Common myeloid progenitor, CD34-positive (primary cell): ENCODE results near the gene ALKBH1. TPM values are rescaled to one million over a fixed set of nuclear protein-coding genes. Genes with fewer than 3 reads are reported as not detected.
"Not testable (repeated sequence)": the region's sequence is repeated elsewhere in the genome, so short reads cannot be mapped to it uniquely, and the experiment has no call there.

Experiments used
- CTCF ChIA-PET: fragments of 350-600 bp; sonication (Branson Sonifier 250); formaldehyde crosslinking; loops from one replicate; lab custom pipeline; 2021; ENCODE audit warnings: antibody characterized with exemption; lab: Charles Lee
- POLR2A ChIA-PET: fragments of 350-600 bp; sonication (Branson Sonifier 250); formaldehyde crosslinking; loops from one replicate; lab custom pipeline; 2021; ENCODE audit warnings: antibody characterized with exemption; lab: Charles Lee
- DNase-seq, 3 donors: peaks; one replicate each; pipeline versions ENCODE4 v3.0.0 to v3.0.0-alpha.2; 2013
- H3K27ac ChIP-seq, 2 experiments: 1 replicate in 1 of 2; 2 replicates in 1 of 2; pipeline ENCODE4 v1.7.0; 2013; ENCODE audit warnings: inconsistent platforms in 2 of 2, low read length in 2 of 2, mild to moderate bottlenecking in 2 of 2, low read depth in 1 of 2, moderate library complexity in 1 of 2; ENCODE audit not compliant: severe bottlenecking in 2 of 2, insufficient read depth in 1 of 2, poor library complexity in 1 of 2
- H3K27me3 ChIP-seq, 5 experiments: replicated peaks in 2 of 5; 1 replicate in 3 of 5; 2 replicates in 2 of 5; pipeline versions ENCODE4 v1.6.1 to v1.7.0; 2013; ENCODE audit warnings: low read length in 4 of 5, mild to moderate bottlenecking in 2 of 5, moderate library complexity in 2 of 5, inconsistent platforms in 1 of 5; ENCODE audit not compliant: insufficient read depth in 5 of 5, control insufficient read depth in 4 of 5
- H3K36me3 ChIP-seq, 4 experiments: 1 replicate in 2 of 4; 2 replicates in 2 of 4; pipeline versions ENCODE4 v1.6.1 to v1.7.0; 2013; ENCODE audit warnings: low read length in 3 of 4, control low read depth in 1 of 4, mild to moderate bottlenecking in 1 of 4; ENCODE audit not compliant: control insufficient read depth in 4 of 4, insufficient read depth in 4 of 4
- H3K4me1 ChIP-seq, 4 experiments: 1 replicate in 3 of 4; 2 replicates in 1 of 4; pipeline versions ENCODE4 v1.6.1 to v1.7.1; 2013; ENCODE audit warnings: low read length in 3 of 4, mild to moderate bottlenecking in 3 of 4, control low read depth in 1 of 4, inconsistent platforms in 1 of 4, moderate library complexity in 1 of 4; ENCODE audit not compliant: control insufficient read depth in 4 of 4, insufficient read depth in 4 of 4; ENCODE audit errors: control extremely low read depth in 1 of 4
- H3K4me3 ChIP-seq, 7 experiments: 1 replicate in 4 of 7; 2 replicates in 3 of 7; pipeline versions ENCODE4 v1.5.1 to v1.7.0; 2013; ENCODE audit warnings: mild to moderate bottlenecking in 7 of 7, low read length in 6 of 7, moderate library complexity in 6 of 7, inconsistent platforms in 2 of 7, low read depth in 2 of 7, control low read depth in 1 of 7; ENCODE audit not compliant: insufficient read depth in 4 of 7, control insufficient read depth in 1 of 7; ENCODE audit errors: extremely low read depth in 1 of 7
- H3K9me3 ChIP-seq, 5 experiments: 1 replicate in 4 of 5; 2 replicates in 1 of 5; pipeline versions ENCODE4 v1.6.1 to v1.7.1; 2013; ENCODE audit warnings: low read length in 4 of 5, mild to moderate bottlenecking in 2 of 5, inconsistent platforms in 1 of 5, low read depth in 1 of 5, moderate library complexity in 1 of 5; ENCODE audit not compliant: control insufficient read depth in 4 of 5, insufficient read depth in 2 of 5; ENCODE audit errors: control extremely low read depth in 1 of 5
- WGBS: methylation state at CpG from one replicate; pipeline ENCODE4 v1.1.5; 2013; ENCODE audit not compliant: insufficient coverage; 5-methylcytosine and 5-hydroxymethylcytosine counted together
- polyA plus RNA-seq: library from polyadenylated mRNA; unstranded; fragments of 120-200 nt; gene quantifications from one replicate; pipeline ENCODE4 v1.2.1, GENCODE V29; 2013

The ALKBH1 gene
- 4.8 TPM for polyA plus RNA-seq

GRCh38 chr14:77707724-77708408, at the start of gene ALKBH1, which contains the start of gene SLIRP:
ALKBH1 (minus strand) TSS chr14:77708023; CDS start chr14:77708004, 19 bp downstream.
SLIRP (plus strand) TSS chr14:77708103; CDS start chr14:77708112, 9 bp downstream.
- peaks cover 15 to 28% (median 20%) of the 10 kb centered on the region in 4 experiments for H3K4me1 ChIP-seq
- peak within 1 kb of the TSS; percentile 46 to 79 for H3K27ac ChIP-seq
- DNase-seq, result peak; percentile 86 to 93 (median 92)
- POLR2A ChIA-PET, result interaction anchor here (0.5 to 0.7 kb wide), 2 partner anchors 11 to 103 kb away, joined by 3 to 5 read pairs; no protein-coding TSS in a partner anchor
- H3K36me3 ChIP-seq, result peaks cover 12 to 36% (median 23%) of the 10 kb centered on the region in 4 experiments
- no peaks in the 10 kb centered on the region for H3K27me3 ChIP-seq
- WGBS, result 0% methylated on average over 46 of the region's 49 CpGs
- CTCF ChIA-PET, result interaction anchor here (1.3 to 1.6 kb wide), 3 partner anchors 10 to 49 kb away, joined by 3 to 4 read pairs (median 4); no protein-coding TSS in a partner anchor
- H3K9me3 ChIP-seq, result no peaks in the 10 kb centered on the region
- H3K4me3 ChIP-seq, result peak within 1 kb of the TSS; percentile 91 to 100 (median 99)

- Histone ChIP-seq H3K9me3 (no peaks in the 10 kb centered on the region), H3K4me3 (no peak overlapping the region), H3K4me1 (no peaks in the 10 kb centered on the region), H3K27ac (no peak overlapping the region), H3K27me3 (no peaks in the 10 kb centered on the region), H3K36me3 (peaks cover 12 to 60% (median 39%) of the 10 kb centered on the region in 4 experiments)
- CTCF ChIA-PET, result no interaction called here
- POLR2A ChIA-PET, result no interaction called here
- DNase-seq, result no peak
- 80% methylated on average over 1 of the region's 3 CpGs for WGBS
These were observed 45.1 kb upstream of the ALKBH1 start for GRCh38 chr14:77752799-77753516.

- ChIA-PET POLR2A (no interaction called here), CTCF (interaction anchor here (1.5 kb wide), 1 partner anchor 16 kb away, joined by 6 read pairs; no protein-coding TSS in a partner anchor)
- WGBS, result no CpG with 5 or more reads among the region's 2 CpGs
- Histone ChIP-seq H3K27ac (no peak overlapping the region), H3K4me1 (no peaks in the 10 kb centered on the region), H3K9me3 (no peaks in the 10 kb centered on the region), H3K36me3 (peaks cover 12 to 65% (median 39%) of the 10 kb centered on the region in 4 experiments), H3K4me3 (no peak overlapping the region), H3K27me3 (no peaks in the 10 kb centered on the region)
- no peak for DNase-seq
These were observed 44.4 kb upstream of the ALKBH1 start for GRCh38 chr14:77752266-77752665.

GRCh38 chr14:77747425-77747824, 39.6 kb upstream of the ALKBH1 start:
- CTCF ChIA-PET, result not testable (repeated sequence)
- 94% methylated on average over 19 of the region's 33 CpGs for WGBS
- peaks cover 11 to 74% (median 41%) of the 10 kb centered on the region in 4 experiments for H3K36me3 ChIP-seq

GRCh38 chr14:77746064-77746702, 38.4 kb upstream of the ALKBH1 start:
- WGBS, result 60% methylated on average over 1 of the region's 4 CpGs
- no peaks in the 10 kb centered on the region for H3K9me3 ChIP-seq
- POLR2A ChIA-PET, result no interaction called here
- no peak overlapping the region for H3K27ac ChIP-seq
- no peak for DNase-seq
- no peaks in the 10 kb centered on the region for H3K4me1 ChIP-seq
- peaks cover 11 to 70% (median 37%) of the 10 kb centered on the region in 4 experiments for H3K36me3 ChIP-seq
- H3K4me3 ChIP-seq, result no peak overlapping the region
- CTCF ChIA-PET, result no interaction called here
- no peaks in the 10 kb centered on the region for H3K27me3 ChIP-seq

More at GRCh38 chr14:77747425-77747824, 39.6 kb upstream of the ALKBH1 start:
- POLR2A ChIA-PET, H3K27ac ChIP-seq, H3K27me3 ChIP-seq, H3K9me3 ChIP-seq, H3K4me1 ChIP-seq, H3K4me3 ChIP-seq, DNase-seq: not testable (repeated sequence)

GRCh38 chr14:77741438-77741837, 33.6 kb upstream of the ALKBH1 start:
- WGBS, result no CpG with 5 or more reads among the region's 2 CpGs
- ChIA-PET CTCF (interaction anchor here (1.2 kb wide), 1 partner anchor 13 kb away, joined by 3 read pairs; no protein-coding TSS in a partner anchor), POLR2A (no interaction called here)
- H3K27ac ChIP-seq, result peak overlapping the region in 1 of 2 experiments; percentile 12
- no peaks in the 10 kb centered on the region for H3K27me3 ChIP-seq
- no peak for DNase-seq
- H3K9me3 ChIP-seq, result no peaks in the 10 kb centered on the region
- no peak overlapping the region for H3K4me3 ChIP-seq
- peaks cover 20 to 66% (median 39%) of the 10 kb centered on the region in 4 experiments for H3K36me3 ChIP-seq
- H3K4me1 ChIP-seq, result no peaks in the 10 kb centered on the region
